Mesodermal cell (in vitro differentiated cells): ENCODE data around the gene GNPTAB.

Experiments
- H3K27ac ChIP-seq: 2 replicates; pipeline ENCODE4 v1.7.0; 2013; ENCODE audit warnings: mild to moderate bottlenecking, low read depth, low read length, moderate library complexity; ENCODE audit not compliant: severe bottlenecking
- H3K36me3 ChIP-seq: 2 replicates; pipeline ENCODE4 v1.7.1; 2013; ENCODE audit warnings: mild to moderate bottlenecking, low read length, moderate library complexity; ENCODE audit not compliant: control insufficient read depth, insufficient read depth
- H3K4me1 ChIP-seq: one replicate; pipeline ENCODE4 v1.7.1; 2013; ENCODE audit warnings: mild to moderate bottlenecking, low read length; ENCODE audit not compliant: insufficient read depth, control insufficient read depth, poor library complexity, severe bottlenecking
- H3K4me3 ChIP-seq: 2 replicates; pipeline ENCODE4 v1.7.0; 2013; ENCODE audit warnings: low read length, control low read depth, mild to moderate bottlenecking; ENCODE audit not compliant: insufficient read depth, poor library complexity, severe bottlenecking; ENCODE audit errors: extremely low read depth
- H3K9me3 ChIP-seq: 2 replicates; pipeline ENCODE4 v1.7.1; 2013; ENCODE audit warnings: mild to moderate bottlenecking, low read length, moderate library complexity; ENCODE audit not compliant: control insufficient read depth
- WGBS, 2 experiments: methylation state at CpG; one replicate each; pipeline ENCODE4 v1.1.5; 2013; ENCODE audit warnings: missing lambda C conversion rate in 2 of 2; ENCODE audit not compliant: insufficient coverage in 2 of 2; 5-methylcytosine and 5-hydroxymethylcytosine counted together

GNPTAB gene

GRCh38 chr12:101750152-101750551 lies 80.6 kb downstream of the GNPTAB start:
- Histone ChIP-seq H3K9me3 (no peaks in the 10 kb centered on the region), H3K27ac (no peak overlapping the region), H3K36me3 (peaks cover 23% of the 10 kb centered on the region), H3K4me3 (no peak overlapping the region), H3K4me1 (no peaks in the 10 kb centered on the region)
- 100% methylated on average over 1 to 4 of the region's 4 CpGs for WGBS, 2 experiments

GRCh38 chr12:101749657-101750056 lies 81.1 kb downstream of the GNPTAB start:
- Histone ChIP-seq H3K36me3 (peaks cover 23% of the 10 kb centered on the region), H3K4me3 (no peak overlapping the region), H3K27ac (no peak overlapping the region), H3K9me3 (no peaks in the 10 kb centered on the region), H3K4me1 (no peaks in the 10 kb centered on the region)
- 83 to 98% methylated on average over 4 of the region's 4 CpGs for WGBS, 2 experiments

- Histone ChIP-seq H3K4me1 (no peaks in the 10 kb centered on the region), H3K9me3 (no peaks in the 10 kb centered on the region), H3K27ac (no peak overlapping the region), H3K36me3 (peaks cover 21% of the 10 kb centered on the region), H3K4me3 (no peak overlapping the region)
- no CpG with 5 or more reads among the region's 1 CpG for WGBS, 2 experiments
Measured at GRCh38 chr12:101748907-101749306, 81.9 kb downstream of the GNPTAB start.

- no peaks in the 10 kb centered on the region for H3K4me1 ChIP-seq
- no CpG with 5 or more reads among the region's 1 CpG for WGBS, 2 experiments
- H3K36me3 ChIP-seq: peaks cover 31% of the 10 kb centered on the region
- H3K27ac ChIP-seq: no peak overlapping the region
- H3K9me3 ChIP-seq: no peaks in the 10 kb centered on the region
- no peak overlapping the region for H3K4me3 ChIP-seq
Measured at GRCh38 chr12:101747697-101748096, 83.1 kb downstream of the GNPTAB start.

- Histone ChIP-seq H3K9me3 (no peaks in the 10 kb centered on the region), H3K4me1 (no peaks in the 10 kb centered on the region), H3K27ac (peak overlapping the region; percentile 24), H3K36me3 (peaks cover 29% of the 10 kb centered on the region), H3K4me3 (no peak overlapping the region)
- WGBS, 2 experiments: no CpG with 5 or more reads among the region's 1 CpG
Measured at GRCh38 chr12:101746661-101747060, 84.1 kb downstream of the GNPTAB start.

GRCh38 chr12:101746196-101746595 lies 84.6 kb downstream of the GNPTAB start:
- Histone ChIP-seq H3K27ac (no peak overlapping the region), H3K9me3 (no peaks in the 10 kb centered on the region), H3K4me1 (no peaks in the 10 kb centered on the region), H3K36me3 (peaks cover 28% of the 10 kb centered on the region), H3K4me3 (no peak overlapping the region)
- 100% methylated on average over 1 of the region's 1 CpG; no CpG with 5 or more reads in 1 of the 2 experiments for WGBS, 2 experiments

- Histone ChIP-seq H3K36me3 (peaks cover 28% of the 10 kb centered on the region), H3K4me3 (no peak overlapping the region), H3K9me3 (no peaks in the 10 kb centered on the region), H3K27ac (no peak overlapping the region), H3K4me1 (no peaks in the 10 kb centered on the region)
- 100% methylated on average over 1 of the region's 3 CpGs; no CpG with 5 or more reads in 1 of the 2 experiments for WGBS, 2 experiments
Measured at GRCh38 chr12:101745481-101745880, 85.3 kb downstream of the GNPTAB start.

- Histone ChIP-seq H3K4me3 (no peak overlapping the region), H3K27ac (no peak overlapping the region), H3K36me3 (peaks cover 25% of the 10 kb centered on the region), H3K4me1 (no peaks in the 10 kb centered on the region), H3K9me3 (no peaks in the 10 kb centered on the region)
- 94 to 96% methylated on average over 5 to 6 of the region's 10 CpGs for WGBS, 2 experiments
Measured at GRCh38 chr12:101743724-101744472, 86.9 kb downstream of the GNPTAB start.

GRCh38 chr12:101743242-101743641 lies 87.5 kb downstream of the GNPTAB start:
- Histone ChIP-seq H3K27ac (no peak overlapping the region), H3K4me3 (no peak overlapping the region), H3K9me3 (no peaks in the 10 kb centered on the region), H3K36me3 (peaks cover 21% of the 10 kb centered on the region), H3K4me1 (no peaks in the 10 kb centered on the region)
- WGBS, 2 experiments: no CpG with 5 or more reads among the region's 1 CpG

GRCh38 chr12:101740980-101741379 lies 89.8 kb downstream of the GNPTAB start:
- WGBS, 2 experiments: 80 to 92% methylated on average over 1 to 2 of the region's 5 CpGs
- Histone ChIP-seq H3K36me3 (peaks cover 19% of the 10 kb centered on the region), H3K9me3 (no peaks in the 10 kb centered on the region)

GRCh38 chr12:101740566-101740965 lies 90.2 kb downstream of the GNPTAB start:
- H3K4me1 ChIP-seq: no peaks in the 10 kb centered on the region
- H3K9me3 ChIP-seq: no peaks in the 10 kb centered on the region
- H3K27ac ChIP-seq: no peak overlapping the region
- no peak overlapping the region for H3K4me3 ChIP-seq
- 87 to 88% methylated on average over 3 of the region's 5 CpGs for WGBS, 2 experiments
- H3K36me3 ChIP-seq: peaks cover 19% of the 10 kb centered on the region

More at GRCh38 chr12:101740980-101741379, 89.8 kb downstream of the GNPTAB start:
- Histone ChIP-seq H3K4me3 (no peak overlapping the region), H3K4me1 (no peaks in the 10 kb centered on the region), H3K27ac (no peak overlapping the region)
